Adrenal gland (tissue), 12 donors: ENCODE data around the gene ABCC4. TPM values are rescaled to one million over a fixed set of nuclear protein-coding genes. Genes with fewer than 3 reads are reported as not detected.
"Not testable (repeated sequence)": the region's sequence is repeated elsewhere in the genome, so short reads cannot be mapped to it uniquely, and the experiment has no call there.

Source experiments
- DNase-seq, 7 donors: peaks; one replicate each; pipeline ENCODE4 v3.0.0-alpha.2; 2019 to 2020
- H3K27ac ChIP-seq, 5 donors: fragments of 200-600 bp; sonication (generic) in 4 of 5; 1 replicate in 3 of 5; 2 replicates in 2 of 5; pipeline versions ENCODE4 v1.5.1 to v1.8.0; 2016 to 2020; ENCODE audit warnings: mild to moderate bottlenecking in 1 of 5
- H3K27me3 ChIP-seq: fragments of 200-600 bp; 2 replicates; pipeline ENCODE4 v1.8.0; 2021
- H3K36me3 ChIP-seq, 2 donors: fragments of 200-600 bp; replicated peaks in 1 of 2; 1 replicate in 1 of 2; 2 replicates in 1 of 2; pipeline versions ENCODE4 v1.5.1 to v1.8.0; 2018 to 2022
- H3K4me1 ChIP-seq, 2 donors: fragments of 200-600 bp; replicated peaks in 1 of 2; 1 replicate in 1 of 2; 2 replicates in 1 of 2; pipeline versions ENCODE4 v1.5.1 to v1.8.0; 2018 to 2021
- H3K4me3 ChIP-seq, 4 donors: fragments of 200-600 bp; sonication (generic) in 3 of 4; one replicate each; pipeline ENCODE4 v1.5.1; 2016 to 2018
- H3K9me3 ChIP-seq, 3 donors: fragments of 200-600 bp; sonication (generic) in 1 of 3; replicated peaks in 1 of 3; 1 replicate in 2 of 3; 2 replicates in 1 of 3; pipeline versions ENCODE4 v1.5.1 to v1.8.0; 2016 to 2021
- POLR2A ChIP-seq, 2 donors: fragments of 450-650 bp; IDR thresholded peaks; one replicate each; pipeline ENCODE4 v1.6.1; 2017; ENCODE audit warnings: antibody characterized with exemption in 2 of 2, mild to moderate bottlenecking in 2 of 2, moderate library complexity in 1 of 2
- WGBS, 4 donors: extraction: QIAGEN DNeasy Blood & Tissue Kit in 2 of 4; methylation state at CpG; one replicate each; pipeline versions ENCODE4 v1.1.5 to v1.1.7; 2013 to 2017; 5-methylcytosine and 5-hydroxymethylcytosine counted together
- intact Hi-C, 2 donors: fragments of 100-400 bp; cut with DNase I; formaldehyde crosslinking; loops; one replicate each; pipeline versions ENCODE4 v1.14.1 to v1.15.0; 2022 to 2023
- polyA plus RNA-seq, 3 donors: library from polyadenylated mRNA; stranded (reverse); fragments of 200-250 nt in 2 of 3; fragments of 350-450 nt in 1 of 3; fragmentation: Illumina TruSeq in 1 of 3; extraction: RNeasy Lipid Tissue Mini Kit (QIAGEN cat#74804) in 1 of 3; gene quantifications; one replicate each; pipeline ENCODE4 v1.2.3, GENCODE V29; 2013 to 2014
- total RNA-seq, 9 donors: library from RNA; depleted of rRNA in 4 of 9; stranded (reverse); fragments of >200 nt in 4 of 9; fragments of 120-200 nt in 1 of 9; fragmentation: NEBNext Ultra II Directional in 1 of 9; extraction: Animal tissue kit (Norgen Biotek cat#: 25700) in 1 of 9; gene quantifications; one replicate each; pipeline versions ENCODE4 v1.1.0 to v1.2.4, GENCODE V29; 2013 to 2023
- TF ChIP-seq, protein P1 (sequence below), 6 experiments: fragments of 450-650 bp in 4 of 6; fragments of 200-600 bp in 2 of 6; sonication (generic) in 1 of 6; IDR thresholded peaks; 1 replicate in 5 of 6; 2 replicates in 1 of 6; pipeline versions ENCODE4 v1.5.1 to v1.8.0; 2016 to 2021; ENCODE audit warnings: antibody characterized with exemption in 6 of 6, mild to moderate bottlenecking in 2 of 6, moderate library complexity in 1 of 6
- donor health status: healthy with polysubstance abuse.
- donor health status: Bipolar disorder and iron deficiency.
- donor health status: DM: yes; HTN: yes; CAD: no.
- donor health status: DM: no; HTN: no; CAD: no.
- donor health status: DM: no; HTN: no; CAD: no.
- donor health status: DM: yes; HTN: yes; CAD: no.

The ABCC4 gene
- total and polyA plus RNA-seq, 12 donors = 0.56 to 6.6 (median 3.4) TPM

DNA sequence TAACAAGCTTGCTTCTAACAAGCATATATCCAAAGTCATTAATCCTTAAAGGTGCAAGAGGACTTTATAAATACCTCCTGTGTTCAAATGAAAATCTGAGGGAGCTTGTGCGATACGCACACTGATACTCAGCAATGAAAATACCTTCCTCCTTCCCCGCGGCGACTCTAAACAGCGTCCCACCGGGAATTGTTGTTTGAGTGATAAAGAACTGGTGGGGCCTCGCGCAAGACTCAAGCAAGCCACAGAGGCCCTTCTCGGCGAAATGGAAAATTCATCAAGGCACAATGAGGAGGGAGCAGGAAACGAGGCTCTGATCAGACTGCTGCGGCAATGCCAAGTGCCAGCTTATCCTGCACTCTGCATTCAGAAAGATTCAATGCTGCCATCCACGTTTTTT lies 126.7 kb downstream of the ABCC4 start:
- no peaks in the 10 kb centered on the region for H3K27me3 ChIP-seq
- no peak for DNase-seq
- H3K36me3 ChIP-seq = no peaks in the 10 kb centered on the region
- TF ChIP-seq, protein P1, sequence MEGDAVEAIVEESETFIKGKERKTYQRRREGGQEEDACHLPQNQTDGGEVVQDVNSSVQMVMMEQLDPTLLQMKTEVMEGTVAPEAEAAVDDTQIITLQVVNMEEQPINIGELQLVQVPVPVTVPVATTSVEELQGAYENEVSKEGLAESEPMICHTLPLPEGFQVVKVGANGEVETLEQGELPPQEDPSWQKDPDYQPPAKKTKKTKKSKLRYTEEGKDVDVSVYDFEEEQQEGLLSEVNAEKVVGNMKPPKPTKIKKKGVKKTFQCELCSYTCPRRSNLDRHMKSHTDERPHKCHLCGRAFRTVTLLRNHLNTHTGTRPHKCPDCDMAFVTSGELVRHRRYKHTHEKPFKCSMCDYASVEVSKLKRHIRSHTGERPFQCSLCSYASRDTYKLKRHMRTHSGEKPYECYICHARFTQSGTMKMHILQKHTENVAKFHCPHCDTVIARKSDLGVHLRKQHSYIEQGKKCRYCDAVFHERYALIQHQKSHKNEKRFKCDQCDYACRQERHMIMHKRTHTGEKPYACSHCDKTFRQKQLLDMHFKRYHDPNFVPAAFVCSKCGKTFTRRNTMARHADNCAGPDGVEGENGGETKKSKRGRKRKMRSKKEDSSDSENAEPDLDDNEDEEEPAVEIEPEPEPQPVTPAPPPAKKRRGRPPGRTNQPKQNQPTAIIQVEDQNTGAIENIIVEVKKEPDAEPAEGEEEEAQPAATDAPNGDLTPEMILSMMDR (IDR thresholded peaks at IDR 0.05) = no peak
- TF ChIP-seq POLR2A (IDR thresholded peaks at IDR 0.05) = no peak
- no peaks in the 10 kb centered on the region for H3K9me3 ChIP-seq
- H3K4me1 ChIP-seq = no peaks in the 10 kb centered on the region
- 72 to 79% (median 77%) methylated on average over 14 of the region's 14 CpGs for WGBS, 4 donors
- H3K27ac ChIP-seq = no peak overlapping the region
- no peak overlapping the region for H3K4me3 ChIP-seq
- intact Hi-C loops = no loop called here

DNA sequence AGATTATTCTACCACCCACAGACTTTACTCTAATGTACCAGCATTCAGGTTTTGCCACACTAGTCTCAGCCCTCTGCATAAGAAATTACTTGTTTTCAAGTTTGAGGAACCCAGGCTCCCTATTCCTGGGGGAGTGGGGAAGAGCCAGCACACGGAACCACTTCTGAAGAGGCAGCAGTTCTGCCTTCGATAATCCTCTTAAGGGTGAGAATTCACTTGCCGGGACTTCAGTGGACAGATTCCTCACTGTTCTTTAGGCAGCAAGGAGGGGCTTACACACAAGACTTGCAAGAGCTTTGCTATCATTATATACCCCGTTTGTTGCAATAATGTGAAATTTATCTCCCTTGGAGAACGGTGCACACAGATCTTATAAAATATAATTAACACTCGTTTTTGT lies 133.1 kb downstream of the ABCC4 start:
- Histone ChIP-seq H3K4me3 (no peak overlapping the region), H3K36me3 (no peaks in the 10 kb centered on the region), H3K27me3 (no peaks in the 10 kb centered on the region), H3K4me1 (no peaks in the 10 kb centered on the region), H3K9me3 (no peaks in the 10 kb centered on the region), H3K27ac (no peak overlapping the region)
- TF ChIP-seq, protein P1 (IDR thresholded peaks at IDR 0.05) = no peak
- TF ChIP-seq POLR2A (IDR thresholded peaks at IDR 0.05) = no peak
- intact Hi-C loops = no loop called here
- WGBS, 4 donors = 82 to 92% (median 89%) methylated on average over 6 of the region's 6 CpGs
- no peak for DNase-seq

DNA sequence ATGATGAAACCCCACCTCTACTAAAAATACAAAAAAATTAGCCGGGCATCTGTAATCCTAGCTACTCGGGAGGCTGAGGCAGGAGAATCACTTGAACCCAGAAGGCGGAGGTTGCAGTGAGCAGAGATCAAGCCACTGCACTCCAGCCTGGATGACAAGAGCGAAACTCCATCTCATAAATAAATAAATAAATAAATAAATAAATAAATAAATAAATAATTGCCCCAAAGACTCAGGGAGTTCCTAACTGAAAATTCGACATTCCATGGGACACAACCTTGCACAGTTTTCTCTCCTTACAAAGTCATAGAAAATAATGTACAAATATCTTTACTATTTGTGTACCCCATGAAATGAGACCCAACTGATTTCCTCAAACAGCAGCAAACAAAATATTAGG lies 134.2 kb downstream of the ABCC4 start:
- DNase-seq, H3K9me3 ChIP-seq, H3K4me3 ChIP-seq, intact Hi-C loops, H3K4me1 ChIP-seq, H3K27me3 ChIP-seq, H3K27ac ChIP-seq, H3K36me3 ChIP-seq: not testable (repeated sequence)
- WGBS, 4 donors = 93 to 98% (median 95%) methylated on average over 5 of the region's 5 CpGs

DNA sequence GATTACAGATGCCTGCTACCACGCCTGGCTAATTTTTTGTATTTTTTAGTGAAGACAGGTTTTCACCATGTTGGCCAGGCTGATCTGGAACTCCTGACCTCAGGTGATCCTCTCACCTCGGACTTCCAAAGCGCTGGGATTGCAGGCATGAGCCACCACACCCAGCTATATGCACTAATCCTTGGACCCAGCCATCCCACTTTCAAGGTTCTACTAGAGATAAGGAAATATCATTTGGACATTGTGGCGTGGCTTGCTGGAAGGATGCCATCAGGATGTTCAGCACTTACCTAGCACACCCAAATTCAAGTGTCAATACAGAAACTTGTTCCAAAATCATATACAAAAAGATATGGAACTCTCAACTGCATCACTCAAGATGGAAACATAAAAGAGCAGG lies 136.4 kb downstream of the ABCC4 start:
- Histone ChIP-seq H3K4me1 (no peaks in the 10 kb centered on the region), H3K27ac (no peak overlapping the region), H3K4me3 (no peak overlapping the region), H3K27me3 (no peaks in the 10 kb centered on the region), H3K9me3 (no peaks in the 10 kb centered on the region), H3K36me3 (no peaks in the 10 kb centered on the region)
- no peak for TF ChIP-seq POLR2A (IDR thresholded peaks at IDR 0.05)
- TF ChIP-seq, protein P1 (IDR thresholded peaks at IDR 0.05) = no peak
- 85 to 96% (median 89%) methylated on average over 4 of the region's 4 CpGs for WGBS, 4 donors
- intact Hi-C loops = no loop called here
- no peak for DNase-seq

DNA sequence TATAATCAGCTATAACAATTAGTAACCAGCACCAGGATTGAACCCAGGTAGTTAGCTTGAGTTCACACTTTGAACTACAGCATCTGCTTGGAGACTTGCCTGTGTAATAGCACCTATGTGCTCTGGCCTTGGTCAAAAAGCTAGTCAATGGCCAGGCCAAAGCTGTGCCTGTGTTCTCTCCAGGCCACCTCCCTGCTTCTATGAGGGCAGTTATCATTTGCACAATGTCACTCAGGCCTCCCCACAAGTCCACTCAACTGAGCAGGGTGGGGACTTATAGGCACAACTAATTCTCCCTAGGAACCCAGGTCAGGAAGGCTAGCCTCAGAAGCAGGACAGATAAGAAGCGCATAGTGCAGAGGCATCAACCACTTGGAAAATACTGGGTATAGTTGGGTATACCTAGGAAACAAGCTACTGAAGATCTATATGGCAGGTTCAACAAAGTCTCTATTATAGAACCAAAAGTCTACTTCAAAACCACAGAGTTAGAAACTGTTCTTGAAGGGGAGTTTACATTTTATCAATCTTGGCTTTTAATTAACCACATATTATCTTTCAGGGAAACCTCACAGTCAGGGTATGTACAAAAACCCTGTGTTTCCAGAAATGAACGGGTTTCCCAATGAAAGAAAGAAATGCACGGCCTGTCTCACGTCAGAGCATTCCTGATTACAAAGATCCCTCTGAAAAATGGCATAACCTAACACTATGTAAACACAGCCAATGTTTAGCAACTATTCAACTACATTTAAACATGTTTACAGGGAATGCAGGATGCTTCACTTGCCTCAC lies 140.9 kb downstream of the ABCC4 start:
- Histone ChIP-seq H3K27me3 (no peaks in the 10 kb centered on the region), H3K36me3 (no peaks in the 10 kb centered on the region), H3K4me1 (no peaks in the 10 kb centered on the region), H3K9me3 (no peaks in the 10 kb centered on the region), H3K27ac (no peak overlapping the region), H3K4me3 (no peak overlapping the region)
- 84 to 89% (median 87%) methylated on average over 4 of the region's 4 CpGs for WGBS, 4 donors
- DNase-seq = no peak
- intact Hi-C loops = no loop called here
- no peak for TF ChIP-seq POLR2A (IDR thresholded peaks at IDR 0.05)
- TF ChIP-seq, protein P1 (IDR thresholded peaks at IDR 0.05) = no peak
